ENCODE measurements around the gene CDC42BPB. TPM values are rescaled to one million over a fixed set of nuclear protein-coding genes. Genes with fewer than 3 reads are reported as not detected.

Gene CDC42BPB
- total RNA-seq, 1 experiment from 2014 or later = 82.7 TPM

DNA sequence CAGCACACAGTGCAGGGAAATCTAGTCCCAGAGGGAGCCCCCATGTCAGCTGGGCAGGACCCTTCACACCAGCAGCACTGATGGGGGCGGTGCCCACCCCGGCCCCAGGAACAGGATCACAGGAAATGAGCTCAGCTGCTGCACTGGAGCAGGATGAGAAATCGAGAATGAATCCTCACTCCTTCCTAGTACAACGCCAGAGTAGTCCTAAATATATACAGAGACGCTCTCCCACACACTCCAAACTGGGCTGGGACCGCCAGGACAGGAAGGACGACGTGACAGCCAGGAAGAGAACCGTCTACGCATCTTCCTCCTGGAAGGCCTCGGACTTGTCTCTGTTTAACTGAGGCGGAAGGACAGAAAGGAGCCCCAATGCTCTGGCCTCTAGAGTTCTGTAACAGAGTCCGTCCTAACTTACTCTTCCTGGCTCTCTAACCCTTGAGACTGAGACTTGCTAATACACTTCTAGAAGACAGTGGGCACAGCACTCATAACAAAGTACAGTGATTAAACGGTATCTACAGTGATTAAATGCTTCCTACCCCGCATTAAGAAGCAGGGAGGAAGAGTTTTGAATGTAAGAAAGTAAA is 33.4 kb downstream of the CDC42BPB start:
- H3K9me3 Mint-ChIP-seq (ENCODE audit: unreplicated experiment) = no peaks in the 10 kb centered on the region
- BruUV-seq (replicated peaks) = no TSS peak
- peak overlapping the region; percentile 46 for H3K27ac Mint-ChIP-seq (ENCODE audit: low read depth, unreplicated experiment)
- peaks cover 1% of the 10 kb centered on the region for H3K36me3 Mint-ChIP-seq (ENCODE audit: insufficient read depth, unreplicated experiment)
- H3K4me3 Mint-ChIP-seq (ENCODE audit: unreplicated experiment) = no peak overlapping the region
- intact Hi-C loops (cut with micrococcal nuclease) = no loop called here
- peaks cover 37% of the 10 kb centered on the region for H3K4me1 Mint-ChIP-seq (ENCODE audit: insufficient read depth, unreplicated experiment)
- ChIA-PET POLR2A (interaction anchor here (0.6 to 2.3 kb wide), 7 partner anchors 12 to 610 kb away, joined by 3 to 7 read pairs (median 6); partner anchors contain the start of gene CDC42BPB), CTCF (no interaction called here)
- peak; percentile 48 for DNase-seq (ENCODE audit: unreplicated experiment)
- TF ChIP-seq, protein P1, sequence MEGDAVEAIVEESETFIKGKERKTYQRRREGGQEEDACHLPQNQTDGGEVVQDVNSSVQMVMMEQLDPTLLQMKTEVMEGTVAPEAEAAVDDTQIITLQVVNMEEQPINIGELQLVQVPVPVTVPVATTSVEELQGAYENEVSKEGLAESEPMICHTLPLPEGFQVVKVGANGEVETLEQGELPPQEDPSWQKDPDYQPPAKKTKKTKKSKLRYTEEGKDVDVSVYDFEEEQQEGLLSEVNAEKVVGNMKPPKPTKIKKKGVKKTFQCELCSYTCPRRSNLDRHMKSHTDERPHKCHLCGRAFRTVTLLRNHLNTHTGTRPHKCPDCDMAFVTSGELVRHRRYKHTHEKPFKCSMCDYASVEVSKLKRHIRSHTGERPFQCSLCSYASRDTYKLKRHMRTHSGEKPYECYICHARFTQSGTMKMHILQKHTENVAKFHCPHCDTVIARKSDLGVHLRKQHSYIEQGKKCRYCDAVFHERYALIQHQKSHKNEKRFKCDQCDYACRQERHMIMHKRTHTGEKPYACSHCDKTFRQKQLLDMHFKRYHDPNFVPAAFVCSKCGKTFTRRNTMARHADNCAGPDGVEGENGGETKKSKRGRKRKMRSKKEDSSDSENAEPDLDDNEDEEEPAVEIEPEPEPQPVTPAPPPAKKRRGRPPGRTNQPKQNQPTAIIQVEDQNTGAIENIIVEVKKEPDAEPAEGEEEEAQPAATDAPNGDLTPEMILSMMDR (IDR thresholded peaks at IDR 0.05; ENCODE audit: unreplicated experiment) = no peak
- no peaks in the 10 kb centered on the region for H3K27me3 Mint-ChIP-seq (ENCODE audit: insufficient read depth, unreplicated experiment)

DNA sequence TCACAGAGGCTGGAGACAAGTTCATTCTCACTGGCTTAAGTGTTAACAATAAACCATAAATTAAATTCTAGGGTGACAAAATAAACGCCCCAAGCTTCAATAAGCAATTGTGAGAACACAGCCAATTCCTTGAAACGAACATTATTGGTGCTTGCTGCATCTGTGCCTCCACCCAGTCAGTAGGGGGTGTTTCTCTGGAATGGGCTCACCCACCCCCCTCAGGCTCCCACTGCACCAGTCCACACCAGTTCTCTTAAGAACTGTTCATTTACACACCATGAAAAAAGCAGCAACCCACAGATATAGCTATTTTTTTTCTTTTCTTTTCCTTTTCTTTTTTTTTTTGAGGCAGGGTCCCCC is 34.7 kb downstream of the CDC42BPB start:
- Mint-ChIP-seq H3K27me3 (ENCODE audit: insufficient read depth, unreplicated experiment) (no peaks in the 10 kb centered on the region), H3K36me3 (ENCODE audit: insufficient read depth, unreplicated experiment) (no peaks in the 10 kb centered on the region), H3K27ac (ENCODE audit: low read depth, unreplicated experiment) (peak overlapping the region; percentile 37), H3K4me3 (ENCODE audit: unreplicated experiment) (no peak overlapping the region), H3K9me3 (ENCODE audit: unreplicated experiment) (no peaks in the 10 kb centered on the region), H3K4me1 (ENCODE audit: insufficient read depth, unreplicated experiment) (peaks cover 45% of the 10 kb centered on the region)
- intact Hi-C loops (cut with micrococcal nuclease) = no loop called here
- ChIA-PET CTCF (interaction anchor here (0.8 kb wide), 2 partner anchors 8 to 30 kb away, joined by 3 to 4 read pairs; no protein-coding TSS in a partner anchor), POLR2A (interaction anchor here (1.9 to 2.1 kb wide), 2 partner anchors 11 to 28 kb away, joined by 5 to 6 read pairs; no protein-coding TSS in a partner anchor)
- BruUV-seq (replicated peaks) = no TSS peak
- TF ChIP-seq, protein P1 (IDR thresholded peaks at IDR 0.05; ENCODE audit: unreplicated experiment) = no peak
- no peak for DNase-seq (ENCODE audit: unreplicated experiment)

DNA sequence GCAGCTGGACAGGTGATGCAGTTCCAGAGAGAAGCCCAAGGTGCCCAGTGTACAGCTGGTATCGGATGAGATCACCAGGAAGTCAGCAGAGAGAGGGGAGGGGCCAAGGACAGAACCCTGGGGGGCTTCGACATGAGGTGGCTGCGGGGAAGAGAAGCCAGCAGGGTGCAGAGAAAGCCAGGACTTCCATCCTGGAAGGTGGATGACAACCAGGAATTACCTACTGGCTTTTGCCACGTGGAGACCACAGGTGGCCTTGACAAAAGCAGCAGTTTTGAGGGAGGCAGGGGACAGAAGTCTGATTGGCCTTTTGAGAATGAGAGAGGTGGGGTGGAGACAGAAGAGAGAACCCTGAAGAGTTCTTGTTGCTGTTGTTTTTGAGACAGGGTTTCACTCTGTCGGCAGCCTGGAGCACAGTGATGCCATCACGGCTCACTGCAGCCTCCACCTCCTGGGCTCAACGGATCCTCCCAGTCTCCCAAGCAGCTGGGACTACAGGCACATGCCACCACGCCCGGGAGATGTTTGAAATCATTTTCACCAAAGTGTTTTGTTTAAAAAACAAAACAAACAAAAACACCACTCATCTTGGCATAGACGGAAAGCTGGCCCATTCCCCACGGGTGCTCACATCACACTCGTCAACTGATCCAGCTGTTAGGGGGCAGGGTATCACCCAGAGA is 35.2 kb downstream of the CDC42BPB start:
- Mint-ChIP-seq H3K4me1 (ENCODE audit: insufficient read depth, unreplicated experiment) (peaks cover 45% of the 10 kb centered on the region), H3K27me3 (ENCODE audit: insufficient read depth, unreplicated experiment) (no peaks in the 10 kb centered on the region), H3K36me3 (ENCODE audit: insufficient read depth, unreplicated experiment) (no peaks in the 10 kb centered on the region), H3K9me3 (ENCODE audit: unreplicated experiment) (no peaks in the 10 kb centered on the region), H3K4me3 (ENCODE audit: unreplicated experiment) (peak overlapping the region; percentile 2), H3K27ac (ENCODE audit: low read depth, unreplicated experiment) (peak overlapping the region; percentile 37)
- TF ChIP-seq, protein P1 (IDR thresholded peaks at IDR 0.05; ENCODE audit: unreplicated experiment) = no peak
- DNase-seq (ENCODE audit: unreplicated experiment) = no peak
- no TSS peak for BruUV-seq (replicated peaks)
- ChIA-PET POLR2A (interaction anchor here (1.9 to 2.1 kb wide), 2 partner anchors 11 to 27 kb away, joined by 5 to 6 read pairs; no protein-coding TSS in a partner anchor), CTCF (interaction anchor here (0.6 to 0.8 kb wide), 3 partner anchors 7 to 54 kb away, joined by 3 to 4 read pairs (median 3); no protein-coding TSS in a partner anchor)
- intact Hi-C loops (cut with micrococcal nuclease) = no loop called here

DNA sequence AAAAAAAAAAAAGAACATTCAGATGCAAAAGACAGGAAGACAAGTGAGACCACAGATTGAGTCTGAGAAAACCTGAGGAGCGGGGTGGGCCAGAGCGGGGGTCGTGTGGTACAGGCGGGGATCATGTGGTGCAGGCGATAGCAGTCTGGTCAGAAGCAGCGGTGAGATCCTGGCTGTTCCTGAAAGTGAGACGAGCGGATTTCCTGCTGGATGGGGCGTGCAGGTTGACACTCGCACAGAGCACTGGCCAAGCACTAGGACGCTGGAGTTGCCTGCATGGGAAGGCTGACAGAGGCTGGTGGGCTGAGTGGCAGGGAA is 35.7 kb downstream of the CDC42BPB start:
- no peak overlapping the region for H3K4me3 Mint-ChIP-seq (ENCODE audit: unreplicated experiment)
- H3K36me3 Mint-ChIP-seq (ENCODE audit: insufficient read depth, unreplicated experiment) = no peaks in the 10 kb centered on the region
- DNase-seq (ENCODE audit: unreplicated experiment) = no peak
- H3K4me1 Mint-ChIP-seq (ENCODE audit: insufficient read depth, unreplicated experiment) = peaks cover 43% of the 10 kb centered on the region
- no peaks in the 10 kb centered on the region for H3K9me3 Mint-ChIP-seq (ENCODE audit: unreplicated experiment)
- ChIA-PET POLR2A (interaction anchor here (1.9 to 2.1 kb wide), 2 partner anchors 10 to 27 kb away, joined by 5 to 6 read pairs; no protein-coding TSS in a partner anchor), CTCF (interaction anchor here (0.6 kb wide), 1 partner anchor 53 kb away, joined by 3 read pairs; no protein-coding TSS in a partner anchor)
- TF ChIP-seq, protein P1 (IDR thresholded peaks at IDR 0.05; ENCODE audit: unreplicated experiment) = no peak
- BruUV-seq (replicated peaks) = no TSS peak
- no peaks in the 10 kb centered on the region for H3K27me3 Mint-ChIP-seq (ENCODE audit: insufficient read depth, unreplicated experiment)
- intact Hi-C loops (cut with micrococcal nuclease) = no loop called here
- peak overlapping the region; percentile 37 for H3K27ac Mint-ChIP-seq (ENCODE audit: low read depth, unreplicated experiment)

Measured in MCF 10A (cell line).